Endothelial cell of umbilical vein (primary cell): Measurements from ENCODE around the gene TIPIN. TPM values are rescaled to one million over a fixed set of nuclear protein-coding genes. Genes with fewer than 3 reads are reported as not detected.

Experiments
- BruUV-seq: library from RNA; stranded (reverse); fragments of 400-500 nt; replicated peaks from 2 replicates; lab custom pipeline; 2021; lab: Mats Ljungman, UMichigan
- CTCF ChIA-PET: fragments of 300-600, 350-600 bp; sonication (Branson Sonifier 250); formaldehyde crosslinking; loops from one replicate; lab custom pipeline; 2021; ENCODE audit warnings: antibody characterized with exemption, inconsistent platforms; lab: Charles Lee
- POLR2A ChIA-PET: fragments of 300-600, 350-600 bp; sonication (Branson Sonifier 250); formaldehyde crosslinking; loops from one replicate; lab custom pipeline; 2021; ENCODE audit warnings: antibody characterized with exemption, inconsistent platforms; lab: Charles Lee
- DNase-seq: peaks from one replicate; pipeline ENCODE4 v3.0.0-alpha.2; 2011; ENCODE audit warnings: low read depth, low spot score
- FAIRE-seq: peaks from 2 replicates; lab custom pipeline; 2011; peaks lifted over from hg19 to GRCh38; lab: Jason Lieb, UNC
- H2AFZ ChIP-seq: 2 replicates; pipeline ENCODE4 v1.6.0; 2012; ENCODE audit warnings: low read depth, low read length, control low read depth, inconsistent platforms
- H3K27ac ChIP-seq: 2 replicates; pipeline ENCODE4 v1.5.1; 2011; ENCODE audit warnings: low read depth, mild to moderate bottlenecking, control low read depth, low read length, moderate library complexity; ENCODE audit not compliant: insufficient read depth
- H3K27me3 ChIP-seq, 2 experiments: 2 replicates each; pipeline versions ENCODE4 v1.6.0 to v1.6.1; 2011; ENCODE audit warnings: low read length in 2 of 2, mixed read lengths in 1 of 2; ENCODE audit not compliant: control insufficient read depth in 2 of 2, insufficient read depth in 2 of 2
- H3K36me3 ChIP-seq, 2 experiments: 2 replicates in 1 of 2; 3 replicates in 1 of 2; pipeline ENCODE4 v1.5.1; 2011; ENCODE audit warnings: low read length in 2 of 2, mild to moderate bottlenecking in 1 of 2, moderate library complexity in 1 of 2; ENCODE audit not compliant: control insufficient read depth in 2 of 2, insufficient read depth in 2 of 2; ENCODE audit errors: extremely low read depth in 1 of 2
- H3K4me1 ChIP-seq: 3 replicates; pipeline ENCODE4 v1.5.1; 2011; ENCODE audit warnings: mild to moderate bottlenecking, low read length; ENCODE audit not compliant: control insufficient read depth, insufficient read depth; ENCODE audit errors: extremely low read depth
- H3K4me2 ChIP-seq: 2 replicates; pipeline ENCODE4 v1.6.1; 2011; ENCODE audit warnings: low read length, control low read depth, mixed read lengths; ENCODE audit not compliant: insufficient read depth
- H3K4me3 ChIP-seq, 3 experiments: fragments of 200-600 bp in 1 of 3; sonication (generic), shearing (Covaris generic) in 1 of 3; replicated peaks in 1 of 3; 2 replicates each; pipeline ENCODE4 v1.5.1; 2011 to 2016; ENCODE audit warnings: control low read depth in 3 of 3, low read length in 3 of 3, mild to moderate bottlenecking in 2 of 3, inconsistent platforms in 1 of 3, low read depth in 1 of 3, moderate library complexity in 1 of 3; ENCODE audit not compliant: insufficient read depth in 1 of 3
- H3K79me2 ChIP-seq: 2 replicates; pipeline ENCODE4 v1.6.0; 2012; ENCODE audit warnings: low read length, inconsistent platforms; ENCODE audit not compliant: control insufficient read depth, insufficient read depth
- H3K9ac ChIP-seq: replicated peaks from 2 replicates; pipeline ENCODE3; 2011; ENCODE audit warnings: low read length, control low read depth; ENCODE audit not compliant: insufficient read depth; ENCODE audit errors: extremely low read depth
- H3K9me1 ChIP-seq: replicated peaks from 3 replicates; pipeline ENCODE4 v1.6.0; 2011; ENCODE audit warnings: mild to moderate bottlenecking, low read length; ENCODE audit not compliant: control insufficient read depth, insufficient read depth; ENCODE audit errors: extremely low read depth
- H3K9me3 ChIP-seq: replicated peaks from 2 replicates; pipeline ENCODE4 v1.5.1; 2012; ENCODE audit warnings: low read length, inconsistent platforms; ENCODE audit not compliant: control insufficient read depth, insufficient read depth
- H4K20me1 ChIP-seq: replicated peaks from 2 replicates; pipeline ENCODE3; 2011; ENCODE audit warnings: mild to moderate bottlenecking, low read length; ENCODE audit not compliant: control insufficient read depth, insufficient read depth; ENCODE audit errors: extremely low read depth
- EZH2 ChIP-seq: IDR thresholded peaks from 2 replicates; pipeline ENCODE4 v1.6.1; 2012; ENCODE audit warnings: borderline replicate concordance, low read depth, mild to moderate bottlenecking, moderate library complexity, low read length, inconsistent platforms; ENCODE audit not compliant: severe bottlenecking
- FOS ChIP-seq: IDR thresholded peaks from 2 replicates; pipeline ENCODE4 v1.6.1; 2011; ENCODE audit warnings: mild to moderate bottlenecking, low read length, moderate library complexity, borderline replicate concordance; ENCODE audit not compliant: insufficient read depth
- GATA2 ChIP-seq: IDR thresholded peaks from 2 replicates; pipeline ENCODE4 v1.7.0; 2011; ENCODE audit warnings: low read depth, mild to moderate bottlenecking, moderate library complexity, mixed read lengths, low read length; ENCODE audit not compliant: insufficient read length, insufficient read depth
- JUN ChIP-seq: IDR thresholded peaks from 2 replicates; pipeline ENCODE4 v1.6.1; 2011; ENCODE audit warnings: borderline replicate concordance, low read depth; ENCODE audit not compliant: insufficient read length, insufficient read depth
- MAX ChIP-seq: IDR thresholded peaks from 2 replicates; pipeline ENCODE4 v1.6.1; 2011; ENCODE audit not compliant: insufficient read depth, insufficient read length
- MYC ChIP-seq: IDR thresholded peaks from one replicate; pipeline ENCODE4 v1.6.1; 2011; ENCODE audit warnings: mild to moderate bottlenecking, low read depth, low read length
- POLR2A ChIP-seq: IDR thresholded peaks from 2 replicates; pipeline ENCODE4 v1.6.1; 2012; ENCODE audit warnings: low read depth, mild to moderate bottlenecking, control low read depth, low read length
- POLR2AphosphoS5 ChIP-seq: IDR thresholded peaks from 2 replicates; pipeline ENCODE4 v1.6.1; 2012; ENCODE audit warnings: low read depth, mild to moderate bottlenecking, control low read depth, low read length, moderate library complexity; ENCODE audit not compliant: insufficient read depth
- dilution Hi-C: fragments of 300-500 bp; cut with MboI; formaldehyde crosslinking; loops from one replicate; pipeline ENCODE4 v1.15.0; 2019; ENCODE audit warnings: low sequenced_read_pairs; ENCODE audit not compliant: extremely low pct_ligation_motif_present
- intact Hi-C: fragments of 100-400 bp; cut with micrococcal nuclease; formaldehyde crosslinking; loops from one replicate; pipeline ENCODE4 v1.10.0; 2022
- polyA plus RNA-seq, 4 experiments: library from polyadenylated mRNA; depleted of rRNA in 3 of 4; stranded (reverse) in 3 of 4; unstranded in 1 of 4; fragments of >200 nt; gene quantifications; 2 replicates each; pipeline versions ENCODE4 v1.2.1 to v1.2.3, GENCODE V29; 2011 to 2012; ENCODE audit warnings: missing spikeins in 1 of 4
- total RNA-seq: library from RNA; stranded (reverse); gene quantifications from 2 replicates; pipeline ENCODE4 v1.2.3, GENCODE V29; 2021
- TF ChIP-seq, protein P1 (sequence below), 2 donors: IDR thresholded peaks; 1 replicate in 1 of 2; 2 replicates in 1 of 2; pipeline ENCODE4 v1.5.1; 2011; ENCODE audit warnings: low read length in 2 of 2, mild to moderate bottlenecking in 2 of 2, moderate library complexity in 2 of 2, control low read depth in 1 of 2, inconsistent platforms in 1 of 2, low read depth in 1 of 2; ENCODE audit not compliant: insufficient read depth in 1 of 2; ENCODE audit errors: extremely low read depth in 1 of 2

The TIPIN gene
- total and polyA plus RNA-seq, 2 donors (not counting 3 experiments of a cell fraction or from before 2014, with no cell fraction given), result 3.6 to 15.4 TPM

- Histone ChIP-seq H3K36me3 (peaks cover 0 to 9% of the 10 kb centered on the region in 2 experiments), H3K4me3 (no peak overlapping the region), H3K9ac (no peak overlapping the region), H3K27me3 (no peaks in the 10 kb centered on the region), H3K4me1 (no peaks in the 10 kb centered on the region), H3K79me2 (no peaks in the 10 kb centered on the region), H3K9me3 (no peaks in the 10 kb centered on the region), H2AFZ (no peak overlapping the region), H3K9me1 (no peaks in the 10 kb centered on the region), H3K4me2 (no peak overlapping the region), H3K27ac (no peak overlapping the region), H4K20me1 (no peaks in the 10 kb centered on the region)
- no TSS peak for BruUV-seq
- intact Hi-C loops (no loop called here), dilution Hi-C loops (loop anchor here (25.0 kb wide), 1 partner anchor 100 kb away; no protein-coding TSS in a partner anchor)
- POLR2A ChIA-PET, result no interaction called here
- CTCF ChIA-PET, result interaction anchor here (2.2 kb wide), 1 partner anchor 186 kb away, joined by 6 read pairs; no protein-coding TSS in a partner anchor
- TF ChIP-seq POLR2AphosphoS5 (no peak), EZH2 (no peak), MAX (no peak), MYC (no peak), POLR2A (no peak), GATA2 (no peak), JUN (no peak), FOS (no peak)
- TF ChIP-seq, protein P1, sequence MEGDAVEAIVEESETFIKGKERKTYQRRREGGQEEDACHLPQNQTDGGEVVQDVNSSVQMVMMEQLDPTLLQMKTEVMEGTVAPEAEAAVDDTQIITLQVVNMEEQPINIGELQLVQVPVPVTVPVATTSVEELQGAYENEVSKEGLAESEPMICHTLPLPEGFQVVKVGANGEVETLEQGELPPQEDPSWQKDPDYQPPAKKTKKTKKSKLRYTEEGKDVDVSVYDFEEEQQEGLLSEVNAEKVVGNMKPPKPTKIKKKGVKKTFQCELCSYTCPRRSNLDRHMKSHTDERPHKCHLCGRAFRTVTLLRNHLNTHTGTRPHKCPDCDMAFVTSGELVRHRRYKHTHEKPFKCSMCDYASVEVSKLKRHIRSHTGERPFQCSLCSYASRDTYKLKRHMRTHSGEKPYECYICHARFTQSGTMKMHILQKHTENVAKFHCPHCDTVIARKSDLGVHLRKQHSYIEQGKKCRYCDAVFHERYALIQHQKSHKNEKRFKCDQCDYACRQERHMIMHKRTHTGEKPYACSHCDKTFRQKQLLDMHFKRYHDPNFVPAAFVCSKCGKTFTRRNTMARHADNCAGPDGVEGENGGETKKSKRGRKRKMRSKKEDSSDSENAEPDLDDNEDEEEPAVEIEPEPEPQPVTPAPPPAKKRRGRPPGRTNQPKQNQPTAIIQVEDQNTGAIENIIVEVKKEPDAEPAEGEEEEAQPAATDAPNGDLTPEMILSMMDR (IDR thresholded peaks at IDR 0.05; ENCODE audit: extremely low read depth in 1 of 2, insufficient read depth in 1 of 2, low read depth in 1 of 2, low read length in 2 of 2), result no peak
- DNase-seq (no peak), FAIRE-seq (no peak)
Observed at GRCh38 chr15:66312144-66312543, 44.3 kb downstream of the TIPIN start.
